Measurements from ENCODE around the gene CAMP.

Gene CAMP

DNA sequence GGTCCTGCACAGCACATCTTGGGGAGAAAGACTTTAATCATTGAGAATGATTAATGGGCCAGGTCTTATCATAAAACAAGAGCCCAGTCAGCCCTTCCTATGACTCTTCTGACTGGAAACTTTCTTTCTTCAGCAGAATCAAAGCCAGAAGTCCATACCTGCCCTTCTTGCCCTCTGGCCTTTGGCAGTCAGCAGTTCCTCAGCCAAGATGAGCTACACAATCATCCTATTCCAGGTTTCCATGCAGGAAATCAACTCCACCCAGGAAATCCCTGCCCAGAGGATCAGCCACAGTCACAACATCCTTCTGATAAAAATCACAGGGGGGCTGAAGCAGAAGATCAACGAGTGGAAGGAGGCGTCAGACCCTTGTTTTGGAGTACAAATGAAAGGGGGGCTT, 44.5 kb downstream of the CAMP start:
- peaks cover 59% of the 10 kb centered on the region for H3K36me3 ChIP-seq (replicated peaks; ENCODE audit: low read depth, low read length)
- no peak overlapping the region for H3K9ac ChIP-seq (ENCODE audit: low read length)
- H3K4me2 ChIP-seq (ENCODE audit: low read length), result no peak overlapping the region
- H3K27me3 ChIP-seq (ENCODE audit: low read depth, low read length), result no peaks in the 10 kb centered on the region
- H3K79me2 ChIP-seq (ENCODE audit: low read length), result no peaks in the 10 kb centered on the region
- H3K4me3 ChIP-seq (ENCODE audit: low read length), result no peak overlapping the region
- TF ChIP-seq EZH2phosphoT487 (IDR thresholded peaks at IDR 0.05; ENCODE audit: low read depth) (no peak), CTCF (IDR thresholded peaks at IDR 0.05; ENCODE audit: low read depth, low read length) (no peak)
- H3K27ac ChIP-seq (ENCODE audit: low read length), result no peak overlapping the region
- 0 out of 2 replicates have a peak, but pooled peaks cover 6% of the 10 kb centered on the region for H4K20me1 ChIP-seq (ENCODE audit: insufficient read depth, low read length)
- H3K4me1 ChIP-seq (ENCODE audit: low read length), result no peaks in the 10 kb centered on the region
- no peaks in the 10 kb centered on the region for H3K9me3 ChIP-seq (ENCODE audit: insufficient read depth, low read length)
- no peak overlapping the region for H2AFZ ChIP-seq (ENCODE audit: low read depth, low read length)

DNA sequence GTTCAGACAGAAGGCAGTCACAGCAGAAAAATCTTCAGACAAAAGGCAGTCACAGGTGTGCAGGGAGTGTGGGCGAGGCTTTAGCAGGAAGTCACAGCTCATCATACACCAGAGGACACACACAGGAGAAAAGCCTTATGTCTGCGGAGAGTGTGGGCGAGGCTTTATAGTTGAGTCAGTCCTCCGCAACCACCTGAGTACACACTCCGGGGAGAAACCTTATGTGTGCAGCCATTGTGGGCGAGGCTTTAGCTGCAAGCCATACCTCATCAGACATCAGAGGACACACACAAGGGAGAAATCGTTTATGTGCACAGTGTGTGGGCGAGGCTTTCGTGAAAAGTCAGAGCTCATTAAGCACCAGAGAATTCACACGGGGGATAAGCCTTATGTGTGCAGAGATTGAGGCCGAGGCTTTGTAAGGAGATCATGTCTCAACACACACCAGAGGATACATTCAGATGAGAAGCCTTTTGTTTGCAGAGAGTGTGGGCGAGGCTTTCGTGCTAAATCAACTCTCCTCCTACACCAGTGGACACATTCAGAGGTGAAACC, 45.2 kb downstream of the CAMP start:
- no peak overlapping the region for H2AFZ ChIP-seq (ENCODE audit: low read depth, low read length)
- no peaks in the 10 kb centered on the region for H3K27me3 ChIP-seq (ENCODE audit: low read depth, low read length)
- H3K9me3 ChIP-seq (ENCODE audit: insufficient read depth, low read length), result no peaks in the 10 kb centered on the region
- no peak overlapping the region for H3K9ac ChIP-seq (ENCODE audit: low read length)
- no peaks in the 10 kb centered on the region for H3K4me1 ChIP-seq (ENCODE audit: low read length)
- H3K4me2 ChIP-seq (ENCODE audit: low read length), result no peak overlapping the region
- H3K4me3 ChIP-seq (ENCODE audit: low read length), result no peak overlapping the region
- H4K20me1 ChIP-seq (ENCODE audit: insufficient read depth, low read length), result 0 out of 2 replicates have a peak, but pooled peaks cover 10% of the 10 kb centered on the region
- TF ChIP-seq CTCF (IDR thresholded peaks at IDR 0.05; ENCODE audit: low read depth, low read length) (no peak), EZH2phosphoT487 (IDR thresholded peaks at IDR 0.05; ENCODE audit: low read depth) (no peak)
- peaks cover 56% of the 10 kb centered on the region for H3K36me3 ChIP-seq (replicated peaks; ENCODE audit: low read depth, low read length)
- no peak overlapping the region for H3K27ac ChIP-seq (ENCODE audit: low read length)
- H3K79me2 ChIP-seq (ENCODE audit: low read length), result no peaks in the 10 kb centered on the region

GRCh38 chr3:48268936-48269561, 45.8 kb downstream of the CAMP start:
- Histone ChIP-seq H3K27me3 (ENCODE audit: low read depth, low read length) (no peaks in the 10 kb centered on the region), H2AFZ (ENCODE audit: low read depth, low read length) (no peak overlapping the region), H3K4me3 (ENCODE audit: low read length) (no peak overlapping the region), H3K9ac (ENCODE audit: low read length) (no peak overlapping the region), H3K36me3 (replicated peaks; ENCODE audit: low read depth, low read length) (peaks cover 51% of the 10 kb centered on the region), H3K9me3 (ENCODE audit: insufficient read depth, low read length) (no peaks in the 10 kb centered on the region), H3K27ac (ENCODE audit: low read length) (no peak overlapping the region), H3K4me1 (ENCODE audit: low read length) (no peaks in the 10 kb centered on the region), H4K20me1 (ENCODE audit: insufficient read depth, low read length) (0 out of 2 replicates have a peak, but pooled peaks cover 10% of the 10 kb centered on the region), H3K79me2 (ENCODE audit: low read length) (no peaks in the 10 kb centered on the region), H3K4me2 (ENCODE audit: low read length) (no peak overlapping the region)
- no peak for TF ChIP-seq EZH2phosphoT487 (IDR thresholded peaks at IDR 0.05; ENCODE audit: low read depth)
- TF ChIP-seq CTCF (IDR thresholded peaks at IDR 0.05; ENCODE audit: low read depth, low read length), result no peak

DNA sequence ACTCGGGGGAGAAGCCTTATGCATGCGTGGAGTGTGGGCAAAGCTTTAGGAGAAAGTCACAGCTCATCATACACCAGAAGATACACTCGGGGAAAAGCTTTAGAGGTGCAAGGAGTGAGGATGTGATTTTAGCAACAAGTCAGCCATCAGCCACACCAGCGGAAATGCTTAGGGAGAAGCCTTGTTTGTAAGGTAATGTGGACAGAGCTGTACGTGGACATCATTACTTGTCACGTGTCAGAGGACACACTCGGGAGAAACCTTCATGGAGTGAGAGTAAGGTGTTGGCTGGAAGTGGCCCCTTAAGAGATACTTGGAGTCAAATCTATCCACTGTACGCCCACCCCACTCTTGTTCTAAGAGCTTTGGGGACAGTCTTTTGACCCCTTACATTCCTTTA, 46.3 kb downstream of the CAMP start:
- Histone ChIP-seq H3K4me1 (ENCODE audit: low read length) (no peaks in the 10 kb centered on the region), H3K9me3 (ENCODE audit: insufficient read depth, low read length) (no peaks in the 10 kb centered on the region), H3K27ac (ENCODE audit: low read length) (no peak overlapping the region), H2AFZ (ENCODE audit: low read depth, low read length) (no peak overlapping the region), H3K79me2 (ENCODE audit: low read length) (no peaks in the 10 kb centered on the region), H3K4me2 (ENCODE audit: low read length) (no peak overlapping the region), H3K4me3 (ENCODE audit: low read length) (no peak overlapping the region), H3K27me3 (ENCODE audit: low read depth, low read length) (no peaks in the 10 kb centered on the region), H3K9ac (ENCODE audit: low read length) (no peak overlapping the region), H4K20me1 (ENCODE audit: insufficient read depth, low read length) (0 out of 2 replicates have a peak, but pooled peaks cover 10% of the 10 kb centered on the region), H3K36me3 (replicated peaks; ENCODE audit: low read depth, low read length) (peaks cover 50% of the 10 kb centered on the region)
- TF ChIP-seq EZH2phosphoT487 (IDR thresholded peaks at IDR 0.05; ENCODE audit: low read depth) (no peak), CTCF (IDR thresholded peaks at IDR 0.05; ENCODE audit: low read depth, low read length) (no peak)
